ENCODE results near the gene MOCS2.

Gene MOCS2

GRCh38 chr5:53073348-53073747 lies 36.2 kb downstream of the MOCS2 start:
- peaks cover 7% of the 10 kb centered on the region for H3K4me1 ChIP-seq (ENCODE audit: control insufficient read depth, insufficient read depth, low read length, unreplicated experiment)
- no peaks in the 10 kb centered on the region for H3K27me3 ChIP-seq (ENCODE audit: insufficient read depth, low read length)
- no peaks in the 10 kb centered on the region for H3K79me2 ChIP-seq (ENCODE audit: control insufficient read depth, insufficient read depth, low read length, unreplicated experiment)
- H3K27ac ChIP-seq (ENCODE audit: low read depth, low read length) = no peak overlapping the region
- no peak overlapping the region for H2AFZ ChIP-seq (ENCODE audit: low read length, unreplicated experiment)
- H3K36me3 ChIP-seq (ENCODE audit: insufficient read depth, low read length) = 0 out of 2 replicates have a peak, but pooled peaks cover 12% of the 10 kb centered on the region
- H3K4me3 ChIP-seq (ENCODE audit: low read depth, low read length) = no peak overlapping the region

- Histone ChIP-seq H3K27ac (ENCODE audit: low read depth, low read length) (no peak overlapping the region), H3K36me3 (ENCODE audit: insufficient read depth, low read length) (peaks cover 25% of the 10 kb centered on the region)
Measured at GRCh38 chr5:53071738-53072137, 37.8 kb downstream of the MOCS2 start.

DNA sequence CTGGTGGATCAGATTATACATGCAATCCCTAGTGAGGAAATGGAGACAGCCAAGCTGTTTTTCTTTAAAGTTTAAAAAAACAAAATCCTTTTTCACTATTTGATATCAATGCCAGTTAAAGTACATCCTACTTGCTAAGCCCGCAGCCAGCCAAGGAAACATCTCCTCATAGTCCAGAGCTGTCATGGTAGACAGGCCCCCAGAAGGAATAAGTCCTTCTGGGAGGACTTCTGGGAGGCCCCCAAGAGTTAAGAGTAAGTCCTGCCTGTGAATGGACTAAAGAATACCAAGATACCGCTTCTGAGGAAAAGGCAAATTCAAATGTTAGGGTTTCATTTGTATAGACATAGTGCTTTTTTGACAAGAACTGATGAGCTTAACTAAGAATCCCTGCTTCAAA lies 38.3 kb downstream of the MOCS2 start:
- Histone ChIP-seq H3K79me2 (ENCODE audit: control insufficient read depth, insufficient read depth, low read length, unreplicated experiment) (no peaks in the 10 kb centered on the region), H3K27ac (ENCODE audit: low read depth, low read length) (0 out of 2 replicates have a peak overlapping the region, but pooled peaks have one; percentile 13), H2AFZ (ENCODE audit: low read length, unreplicated experiment) (no peak overlapping the region), H3K4me3 (ENCODE audit: low read depth, low read length) (no peak overlapping the region), H3K4me1 (ENCODE audit: control insufficient read depth, insufficient read depth, low read length, unreplicated experiment) (peaks cover 10% of the 10 kb centered on the region), H3K27me3 (ENCODE audit: insufficient read depth, low read length) (no peaks in the 10 kb centered on the region), H3K36me3 (ENCODE audit: insufficient read depth, low read length) (peaks cover 27% of the 10 kb centered on the region)

More at GRCh38 chr5:53071738-53072137, 37.8 kb downstream of the MOCS2 start:
- Histone ChIP-seq H2AFZ (ENCODE audit: low read length, unreplicated experiment) (no peak overlapping the region), H3K79me2 (ENCODE audit: control insufficient read depth, insufficient read depth, low read length, unreplicated experiment) (no peaks in the 10 kb centered on the region), H3K27me3 (ENCODE audit: insufficient read depth, low read length) (no peaks in the 10 kb centered on the region), H3K4me3 (ENCODE audit: low read depth, low read length) (no peak overlapping the region), H3K4me1 (ENCODE audit: control insufficient read depth, insufficient read depth, low read length, unreplicated experiment) (peaks cover 10% of the 10 kb centered on the region)

DNA sequence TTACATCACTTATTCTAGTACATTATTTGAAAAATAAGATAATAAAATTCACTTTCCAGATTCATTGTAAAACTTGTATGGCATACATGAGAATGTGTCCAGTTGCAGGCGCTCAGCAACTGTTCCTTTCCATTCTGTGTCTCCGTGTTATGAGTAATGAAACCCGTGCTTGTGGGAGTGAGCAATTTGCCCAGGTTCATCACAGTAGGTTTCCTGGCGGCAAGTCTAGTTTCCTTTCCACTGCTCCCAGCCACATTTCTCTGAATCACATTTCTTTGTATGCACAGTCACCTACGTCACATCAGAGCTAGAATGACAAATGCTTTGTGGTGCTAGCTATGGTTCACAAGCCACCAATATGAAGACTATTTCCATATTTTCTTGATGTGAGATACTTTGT lies 39.9 kb downstream of the MOCS2 start:
- Histone ChIP-seq H2AFZ (ENCODE audit: low read length, unreplicated experiment) (no peak overlapping the region), H3K36me3 (ENCODE audit: insufficient read depth, low read length) (peaks cover 32% of the 10 kb centered on the region), H3K27ac (ENCODE audit: low read depth, low read length) (0 out of 2 replicates have a peak overlapping the region, but pooled peaks have one; percentile 3), H3K4me1 (ENCODE audit: control insufficient read depth, insufficient read depth, low read length, unreplicated experiment) (peaks cover 10% of the 10 kb centered on the region), H3K79me2 (ENCODE audit: control insufficient read depth, insufficient read depth, low read length, unreplicated experiment) (no peaks in the 10 kb centered on the region), H3K27me3 (ENCODE audit: insufficient read depth, low read length) (no peaks in the 10 kb centered on the region), H3K4me3 (ENCODE audit: low read depth, low read length) (no peak overlapping the region)

DNA sequence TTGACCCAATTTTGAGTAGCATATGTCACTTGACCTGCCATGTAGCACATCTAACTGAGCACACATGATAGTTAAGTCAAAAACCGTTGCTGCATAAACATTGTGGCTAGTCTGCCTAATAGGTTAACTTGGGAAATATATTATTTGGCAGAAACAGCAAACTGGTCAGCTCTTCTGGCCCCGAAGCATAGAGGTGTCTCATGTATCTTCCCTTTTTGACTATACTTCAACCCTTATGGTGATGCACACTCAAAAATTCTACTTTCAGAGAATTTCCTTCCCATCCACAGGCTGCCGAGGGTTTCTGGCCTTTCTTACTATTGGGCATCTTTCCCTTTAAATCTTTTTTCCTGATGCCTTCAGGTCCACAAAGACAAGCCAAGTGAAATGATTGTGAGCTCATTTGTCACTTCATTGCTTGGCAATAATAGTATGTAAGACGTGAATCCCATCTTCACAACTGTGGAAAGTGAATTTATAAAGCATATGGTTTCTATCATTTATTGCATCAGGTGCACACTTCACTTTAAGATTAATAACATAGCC lies 41.2 kb downstream of the MOCS2 start:
- Histone ChIP-seq H2AFZ (ENCODE audit: low read length, unreplicated experiment) (no peak overlapping the region), H3K4me1 (ENCODE audit: control insufficient read depth, insufficient read depth, low read length, unreplicated experiment) (peaks cover 11% of the 10 kb centered on the region), H3K27ac (ENCODE audit: low read depth, low read length) (no peak overlapping the region), H3K79me2 (ENCODE audit: control insufficient read depth, insufficient read depth, low read length, unreplicated experiment) (no peaks in the 10 kb centered on the region), H3K27me3 (ENCODE audit: insufficient read depth, low read length) (no peaks in the 10 kb centered on the region), H3K36me3 (ENCODE audit: insufficient read depth, low read length) (peaks cover 32% of the 10 kb centered on the region), H3K4me3 (ENCODE audit: low read depth, low read length) (no peak overlapping the region)

GRCh38 chr5:53067641-53068040 lies 41.9 kb downstream of the MOCS2 start:
- Histone ChIP-seq H3K27ac (ENCODE audit: low read depth, low read length) (no peak overlapping the region), H2AFZ (ENCODE audit: low read length, unreplicated experiment) (no peak overlapping the region), H3K36me3 (ENCODE audit: insufficient read depth, low read length) (peaks cover 32% of the 10 kb centered on the region), H3K4me1 (ENCODE audit: control insufficient read depth, insufficient read depth, low read length, unreplicated experiment) (peaks cover 18% of the 10 kb centered on the region), H3K27me3 (ENCODE audit: insufficient read depth, low read length) (no peaks in the 10 kb centered on the region), H3K4me3 (ENCODE audit: low read depth, low read length) (no peak overlapping the region), H3K79me2 (ENCODE audit: control insufficient read depth, insufficient read depth, low read length, unreplicated experiment) (no peaks in the 10 kb centered on the region)

GRCh38 chr5:53066088-53066487 lies 43.5 kb downstream of the MOCS2 start:
- Histone ChIP-seq H2AFZ (ENCODE audit: low read length, unreplicated experiment) (no peak overlapping the region), H3K27me3 (ENCODE audit: insufficient read depth, low read length) (no peaks in the 10 kb centered on the region), H3K27ac (ENCODE audit: low read depth, low read length) (no peak overlapping the region), H3K4me3 (ENCODE audit: low read depth, low read length) (no peak overlapping the region), H3K36me3 (ENCODE audit: insufficient read depth, low read length) (peaks cover 32% of the 10 kb centered on the region), H3K4me1 (ENCODE audit: control insufficient read depth, insufficient read depth, low read length, unreplicated experiment) (peaks cover 15% of the 10 kb centered on the region), H3K79me2 (ENCODE audit: control insufficient read depth, insufficient read depth, low read length, unreplicated experiment) (no peaks in the 10 kb centered on the region)

DNA sequence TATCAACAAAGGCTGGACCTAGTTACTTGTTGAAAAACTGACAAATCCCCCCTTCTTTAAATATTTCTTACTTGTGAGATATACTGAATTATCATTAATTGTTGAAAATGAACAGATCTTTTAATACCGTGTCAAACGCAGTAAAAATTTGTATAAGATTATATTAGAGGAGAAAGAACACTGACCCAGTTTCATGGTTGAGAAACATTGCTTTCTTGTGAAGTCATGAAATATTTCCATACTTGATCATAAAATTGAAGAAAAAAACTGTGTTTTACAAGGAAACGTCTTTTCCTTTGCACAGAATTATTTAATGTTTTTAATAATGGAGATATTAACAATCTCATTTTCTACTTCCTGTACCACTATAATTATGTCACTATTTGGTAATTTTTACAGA lies 45.8 kb downstream of the MOCS2 start:
- Histone ChIP-seq H3K4me3 (ENCODE audit: low read depth, low read length) (no peak overlapping the region), H3K79me2 (ENCODE audit: control insufficient read depth, insufficient read depth, low read length, unreplicated experiment) (no peaks in the 10 kb centered on the region), H3K4me1 (ENCODE audit: control insufficient read depth, insufficient read depth, low read length, unreplicated experiment) (peaks cover 13% of the 10 kb centered on the region), H3K36me3 (ENCODE audit: insufficient read depth, low read length) (peaks cover 23% of the 10 kb centered on the region), H3K27ac (ENCODE audit: low read depth, low read length) (no peak overlapping the region), H2AFZ (ENCODE audit: low read length, unreplicated experiment) (no peak overlapping the region), H3K27me3 (ENCODE audit: insufficient read depth, low read length) (no peaks in the 10 kb centered on the region)

GRCh38 chr5:53063176-53063575 lies 46.4 kb downstream of the MOCS2 start:
- Histone ChIP-seq H3K27ac (ENCODE audit: low read depth, low read length) (0 out of 2 replicates have a peak overlapping the region, but pooled peaks have one; percentile 1), H3K4me3 (ENCODE audit: low read depth, low read length) (no peak overlapping the region), H3K79me2 (ENCODE audit: control insufficient read depth, insufficient read depth, low read length, unreplicated experiment) (no peaks in the 10 kb centered on the region), H3K4me1 (ENCODE audit: control insufficient read depth, insufficient read depth, low read length, unreplicated experiment) (peaks cover 13% of the 10 kb centered on the region), H2AFZ (ENCODE audit: low read length, unreplicated experiment) (peak overlapping the region; percentile 9), H3K36me3 (ENCODE audit: insufficient read depth, low read length) (peaks cover 19% of the 10 kb centered on the region), H3K27me3 (ENCODE audit: insufficient read depth, low read length) (no peaks in the 10 kb centered on the region)

- Histone ChIP-seq H3K36me3 (ENCODE audit: insufficient read depth, low read length) (peaks cover 4% of the 10 kb centered on the region; the same call in 1 of the 2 replicates), H3K4me1 (ENCODE audit: control insufficient read depth, insufficient read depth, low read length, unreplicated experiment) (peaks cover 10% of the 10 kb centered on the region), H3K4me3 (ENCODE audit: low read depth, low read length) (no peak overlapping the region), H3K27ac (ENCODE audit: low read depth, low read length) (peak overlapping the region; percentile 70), H3K27me3 (ENCODE audit: insufficient read depth, low read length) (no peaks in the 10 kb centered on the region), H2AFZ (ENCODE audit: low read length, unreplicated experiment) (no peak overlapping the region), H3K79me2 (ENCODE audit: control insufficient read depth, insufficient read depth, low read length, unreplicated experiment) (no peaks in the 10 kb centered on the region)
Measured at GRCh38 chr5:53059281-53059680, 50.3 kb downstream of the MOCS2 start.

DNA sequence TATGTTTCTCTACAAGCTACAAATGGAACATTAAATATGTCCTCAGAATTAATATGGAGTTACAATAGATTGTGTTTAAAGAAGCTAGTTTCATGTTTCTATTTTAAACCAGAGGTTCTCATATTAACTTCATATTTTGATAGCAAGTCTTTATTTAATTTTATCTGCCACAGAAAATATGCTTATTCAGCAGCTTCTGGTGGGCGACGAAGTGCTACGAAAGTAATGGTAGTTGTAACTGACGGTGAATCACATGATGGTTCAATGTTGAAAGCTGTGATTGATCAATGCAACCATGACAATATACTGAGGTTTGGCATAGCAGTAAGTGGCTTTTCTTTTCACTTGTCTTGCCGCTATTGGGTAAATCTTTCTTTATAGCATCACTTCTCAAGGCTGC lies 54.2 kb downstream of the MOCS2 start:
- no peaks in the 10 kb centered on the region for H3K4me1 ChIP-seq (ENCODE audit: control insufficient read depth, insufficient read depth, low read length, unreplicated experiment)
- 0 out of 2 replicates have a peak, but pooled peaks cover 4% of the 10 kb centered on the region for H3K36me3 ChIP-seq (ENCODE audit: insufficient read depth, low read length)
- H3K4me3 ChIP-seq (ENCODE audit: low read depth, low read length) = no peak overlapping the region
- no peak overlapping the region for H3K27ac ChIP-seq (ENCODE audit: low read depth, low read length)
- H3K27me3 ChIP-seq (ENCODE audit: insufficient read depth, low read length) = no peaks in the 10 kb centered on the region
- H3K79me2 ChIP-seq (ENCODE audit: control insufficient read depth, insufficient read depth, low read length, unreplicated experiment) = no peaks in the 10 kb centered on the region
- H2AFZ ChIP-seq (ENCODE audit: low read length, unreplicated experiment) = no peak overlapping the region
